H1 (cell line): ENCODE measurements around the gene FGD6. TPM values are rescaled to one million over a fixed set of nuclear protein-coding genes. Genes with fewer than 3 reads are reported as not detected.

ENCODE experiments used
- polyA plus RNA-seq, 7 experiments: library from polyadenylated mRNA; depleted of rRNA in 3 of 7; stranded (reverse) in 5 of 7; unstranded in 2 of 7; fragments of >200 nt in 5 of 7; fragments of 200-250 nt in 2 of 7; gene quantifications; 1 replicate in 5 of 7; 2 replicates in 1 of 7; 4 replicates in 1 of 7; pipeline versions ENCODE4 v1.2.1 to v1.2.3, GENCODE V29; 2011 to 2013; ENCODE audit warnings: missing spikeins in 2 of 7, mixed read lengths in 2 of 7
- total RNA-seq: library from RNA; stranded (reverse); fragmentation: NEBNext Ultra II Directional; extraction: Animal tissue kit (Norgen Biotek cat#: 25700); gene quantifications from 2 replicates; pipeline ENCODE4 v1.2.1, GENCODE V29; 2021
- TF ChIP-seq, protein P1 (sequence below): fragments of 300-600 bp; sonication (generic); IDR thresholded peaks from 2 replicates; pipeline ENCODE4 v1.7.1; 2012; ENCODE audit warnings: low read length, moderate library complexity, mild to moderate bottlenecking, inconsistent platforms; ENCODE audit not compliant: insufficient replicate concordance

The FGD6 gene
- total and polyA plus RNA-seq, 2 of the 8 experiments (the other 6 are each of a cell fraction or from before 2014, with no cell fraction given): 12.2 to 24.3 TPM

DNA sequence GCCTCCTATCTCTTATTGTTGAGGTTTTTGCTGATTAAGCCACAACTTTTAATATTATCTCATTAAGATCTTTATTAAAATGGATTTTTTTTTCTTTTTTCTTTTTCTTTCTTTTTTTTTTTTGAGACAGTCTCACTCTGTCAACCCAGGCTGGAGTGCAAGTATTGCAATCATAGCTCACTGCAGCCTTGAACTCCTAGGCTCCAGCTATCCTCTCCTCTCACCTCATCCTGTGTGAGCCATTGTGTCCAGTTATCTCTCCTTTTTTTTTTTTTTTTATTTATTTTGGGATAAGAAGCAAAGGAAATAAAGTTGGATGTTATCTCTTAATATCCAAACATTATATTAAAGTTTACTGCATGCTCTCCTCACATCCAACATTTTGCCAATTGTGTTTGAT lies 13.0 kb upstream of the FGD6 start (continued):
- TF ChIP-seq, protein P1, sequence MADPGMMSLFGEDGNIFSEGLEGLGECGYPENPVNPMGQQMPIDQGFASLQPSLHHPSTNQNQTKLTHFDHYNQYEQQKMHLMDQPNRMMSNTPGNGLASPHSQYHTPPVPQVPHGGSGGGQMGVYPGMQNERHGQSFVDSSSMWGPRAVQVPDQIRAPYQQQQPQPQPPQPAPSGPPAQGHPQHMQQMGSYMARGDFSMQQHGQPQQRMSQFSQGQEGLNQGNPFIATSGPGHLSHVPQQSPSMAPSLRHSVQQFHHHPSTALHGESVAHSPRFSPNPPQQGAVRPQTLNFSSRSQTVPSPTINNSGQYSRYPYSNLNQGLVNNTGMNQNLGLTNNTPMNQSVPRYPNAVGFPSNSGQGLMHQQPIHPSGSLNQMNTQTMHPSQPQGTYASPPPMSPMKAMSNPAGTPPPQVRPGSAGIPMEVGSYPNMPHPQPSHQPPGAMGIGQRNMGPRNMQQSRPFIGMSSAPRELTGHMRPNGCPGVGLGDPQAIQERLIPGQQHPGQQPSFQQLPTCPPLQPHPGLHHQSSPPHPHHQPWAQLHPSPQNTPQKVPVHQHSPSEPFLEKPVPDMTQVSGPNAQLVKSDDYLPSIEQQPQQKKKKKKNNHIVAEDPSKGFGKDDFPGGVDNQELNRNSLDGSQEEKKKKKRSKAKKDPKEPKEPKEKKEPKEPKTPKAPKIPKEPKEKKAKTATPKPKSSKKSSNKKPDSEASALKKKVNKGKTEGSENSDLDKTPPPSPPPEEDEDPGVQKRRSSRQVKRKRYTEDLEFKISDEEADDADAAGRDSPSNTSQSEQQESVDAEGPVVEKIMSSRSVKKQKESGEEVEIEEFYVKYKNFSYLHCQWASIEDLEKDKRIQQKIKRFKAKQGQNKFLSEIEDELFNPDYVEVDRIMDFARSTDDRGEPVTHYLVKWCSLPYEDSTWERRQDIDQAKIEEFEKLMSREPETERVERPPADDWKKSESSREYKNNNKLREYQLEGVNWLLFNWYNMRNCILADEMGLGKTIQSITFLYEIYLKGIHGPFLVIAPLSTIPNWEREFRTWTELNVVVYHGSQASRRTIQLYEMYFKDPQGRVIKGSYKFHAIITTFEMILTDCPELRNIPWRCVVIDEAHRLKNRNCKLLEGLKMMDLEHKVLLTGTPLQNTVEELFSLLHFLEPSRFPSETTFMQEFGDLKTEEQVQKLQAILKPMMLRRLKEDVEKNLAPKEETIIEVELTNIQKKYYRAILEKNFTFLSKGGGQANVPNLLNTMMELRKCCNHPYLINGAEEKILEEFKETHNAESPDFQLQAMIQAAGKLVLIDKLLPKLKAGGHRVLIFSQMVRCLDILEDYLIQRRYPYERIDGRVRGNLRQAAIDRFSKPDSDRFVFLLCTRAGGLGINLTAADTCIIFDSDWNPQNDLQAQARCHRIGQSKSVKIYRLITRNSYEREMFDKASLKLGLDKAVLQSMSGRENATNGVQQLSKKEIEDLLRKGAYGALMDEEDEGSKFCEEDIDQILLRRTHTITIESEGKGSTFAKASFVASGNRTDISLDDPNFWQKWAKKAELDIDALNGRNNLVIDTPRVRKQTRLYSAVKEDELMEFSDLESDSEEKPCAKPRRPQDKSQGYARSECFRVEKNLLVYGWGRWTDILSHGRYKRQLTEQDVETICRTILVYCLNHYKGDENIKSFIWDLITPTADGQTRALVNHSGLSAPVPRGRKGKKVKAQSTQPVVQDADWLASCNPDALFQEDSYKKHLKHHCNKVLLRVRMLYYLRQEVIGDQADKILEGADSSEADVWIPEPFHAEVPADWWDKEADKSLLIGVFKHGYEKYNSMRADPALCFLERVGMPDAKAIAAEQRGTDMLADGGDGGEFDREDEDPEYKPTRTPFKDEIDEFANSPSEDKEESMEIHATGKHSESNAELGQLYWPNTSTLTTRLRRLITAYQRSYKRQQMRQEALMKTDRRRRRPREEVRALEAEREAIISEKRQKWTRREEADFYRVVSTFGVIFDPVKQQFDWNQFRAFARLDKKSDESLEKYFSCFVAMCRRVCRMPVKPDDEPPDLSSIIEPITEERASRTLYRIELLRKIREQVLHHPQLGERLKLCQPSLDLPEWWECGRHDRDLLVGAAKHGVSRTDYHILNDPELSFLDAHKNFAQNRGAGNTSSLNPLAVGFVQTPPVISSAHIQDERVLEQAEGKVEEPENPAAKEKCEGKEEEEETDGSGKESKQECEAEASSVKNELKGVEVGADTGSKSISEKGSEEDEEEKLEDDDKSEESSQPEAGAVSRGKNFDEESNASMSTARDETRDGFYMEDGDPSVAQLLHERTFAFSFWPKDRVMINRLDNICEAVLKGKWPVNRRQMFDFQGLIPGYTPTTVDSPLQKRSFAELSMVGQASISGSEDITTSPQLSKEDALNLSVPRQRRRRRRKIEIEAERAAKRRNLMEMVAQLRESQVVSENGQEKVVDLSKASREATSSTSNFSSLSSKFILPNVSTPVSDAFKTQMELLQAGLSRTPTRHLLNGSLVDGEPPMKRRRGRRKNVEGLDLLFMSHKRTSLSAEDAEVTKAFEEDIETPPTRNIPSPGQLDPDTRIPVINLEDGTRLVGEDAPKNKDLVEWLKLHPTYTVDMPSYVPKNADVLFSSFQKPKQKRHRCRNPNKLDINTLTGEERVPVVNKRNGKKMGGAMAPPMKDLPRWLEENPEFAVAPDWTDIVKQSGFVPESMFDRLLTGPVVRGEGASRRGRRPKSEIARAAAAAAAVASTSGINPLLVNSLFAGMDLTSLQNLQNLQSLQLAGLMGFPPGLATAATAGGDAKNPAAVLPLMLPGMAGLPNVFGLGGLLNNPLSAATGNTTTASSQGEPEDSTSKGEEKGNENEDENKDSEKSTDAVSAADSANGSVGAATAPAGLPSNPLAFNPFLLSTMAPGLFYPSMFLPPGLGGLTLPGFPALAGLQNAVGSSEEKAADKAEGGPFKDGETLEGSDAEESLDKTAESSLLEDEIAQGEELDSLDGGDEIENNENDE: no peak
- TF ChIP-seq, all 59 proteins: peak for 0
